GM04504 (cell line): ENCODE measurements around the gene C3.
"Not testable (repeated sequence)": the region's sequence is repeated elsewhere in the genome, so short reads cannot be mapped to it uniquely, and the experiment has no call there.

Experiments used
- DNase-seq: peaks from one replicate; pipeline ENCODE4 v3.0.0-alpha.2; 2012; ENCODE audit warnings: low read depth

C3 gene

GRCh38 chr19:6720369-6721137, at the start of gene C3:
C3 (minus strand) TSS chr19:6720650; CDS start chr19:6720589, 61 bp downstream.
- peak; percentile 49 for DNase-seq

DNA sequence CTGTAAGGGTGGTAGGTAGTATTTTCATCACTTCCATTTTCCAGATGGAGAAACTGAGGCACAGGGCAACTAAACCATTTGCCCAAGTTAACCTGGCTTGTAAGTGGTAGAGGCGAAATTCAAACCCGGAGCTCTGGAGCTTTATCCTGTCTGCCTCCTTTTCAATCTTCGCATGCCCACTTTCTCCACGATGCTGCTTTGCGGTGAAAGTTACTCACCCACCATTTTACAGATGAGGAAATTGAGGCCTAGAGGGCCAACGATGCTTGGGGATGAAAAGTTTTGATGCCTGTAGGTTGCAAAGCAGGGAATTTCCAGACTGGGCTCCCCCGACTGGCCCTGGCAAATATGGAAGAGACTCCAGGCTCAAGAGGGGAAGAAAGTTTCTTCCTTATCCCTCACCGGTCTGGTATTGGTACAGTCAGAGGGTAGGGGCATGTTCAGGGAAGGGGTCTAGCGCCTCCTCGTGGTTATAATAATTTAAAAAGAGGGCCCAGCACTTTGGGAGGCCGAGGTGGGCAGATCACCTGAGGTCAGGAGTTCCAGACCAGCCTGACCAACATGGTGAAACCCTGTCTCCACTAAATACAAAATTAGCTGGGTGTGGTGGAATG, 48.7 kb upstream of the C3 start:
- no peak for DNase-seq

DNA sequence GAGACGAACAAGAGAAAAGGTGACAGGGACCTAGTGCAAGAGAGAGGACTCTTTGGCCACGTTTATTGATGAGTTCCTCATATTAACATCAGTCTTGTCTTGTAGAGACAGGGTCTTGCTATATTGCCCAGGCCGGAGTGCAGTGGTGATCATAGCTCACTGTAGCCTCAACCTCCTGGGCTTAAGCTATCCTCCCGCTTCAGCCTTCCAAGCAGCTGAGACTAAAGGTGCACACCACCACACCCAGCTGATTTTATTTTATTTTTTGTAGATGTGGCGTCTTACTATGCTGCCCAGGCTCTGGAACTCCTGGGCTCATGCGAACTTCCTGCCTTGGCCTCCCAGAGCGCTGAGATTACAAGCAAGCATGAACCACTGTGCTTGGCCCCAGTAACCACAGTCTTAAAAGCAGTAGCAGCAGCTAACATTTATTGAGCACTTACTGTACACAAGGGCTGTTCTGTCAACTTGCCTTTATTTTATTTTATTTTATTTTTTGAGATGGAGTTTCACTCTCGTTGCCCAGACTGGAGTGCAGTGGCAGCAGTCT, 47.9 kb upstream of the C3 start:
- no peak for DNase-seq

- DNase-seq = no peak
These were observed 47.1 kb upstream of the C3 start, which contains the start of gene SH2D3A for GRCh38 chr19:6767357-6768235. SH2D3A (minus strand) TSS chr19:6767435; CDS start chr19:6763748, 3,687 bp downstream.

DNA sequence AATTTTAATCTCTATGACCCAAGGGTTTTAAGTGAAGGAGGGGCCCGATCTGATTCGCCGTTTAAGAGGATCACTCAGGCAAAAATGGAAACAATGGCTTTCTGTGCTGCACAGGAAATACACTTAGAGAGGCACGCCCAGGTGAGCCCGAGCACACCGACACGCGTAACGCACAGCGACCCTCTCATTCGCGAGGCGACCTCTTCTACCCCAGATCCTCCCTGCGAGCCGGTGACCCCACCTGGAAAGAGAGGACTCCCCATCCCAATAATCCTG, 46.6 kb upstream of the C3 start:
- no peak for DNase-seq

- DNase-seq = no peak
These were observed 46.1 kb upstream of the C3 start for GRCh38 chr19:6766357-6767080.

- no peak for DNase-seq
These were observed 45.4 kb upstream of the C3 start for GRCh38 chr19:6765738-6766356.

- not testable (repeated sequence) for DNase-seq
These were observed 41.9 kb upstream of the C3 start for GRCh38 chr19:6762253-6762797.

DNA sequence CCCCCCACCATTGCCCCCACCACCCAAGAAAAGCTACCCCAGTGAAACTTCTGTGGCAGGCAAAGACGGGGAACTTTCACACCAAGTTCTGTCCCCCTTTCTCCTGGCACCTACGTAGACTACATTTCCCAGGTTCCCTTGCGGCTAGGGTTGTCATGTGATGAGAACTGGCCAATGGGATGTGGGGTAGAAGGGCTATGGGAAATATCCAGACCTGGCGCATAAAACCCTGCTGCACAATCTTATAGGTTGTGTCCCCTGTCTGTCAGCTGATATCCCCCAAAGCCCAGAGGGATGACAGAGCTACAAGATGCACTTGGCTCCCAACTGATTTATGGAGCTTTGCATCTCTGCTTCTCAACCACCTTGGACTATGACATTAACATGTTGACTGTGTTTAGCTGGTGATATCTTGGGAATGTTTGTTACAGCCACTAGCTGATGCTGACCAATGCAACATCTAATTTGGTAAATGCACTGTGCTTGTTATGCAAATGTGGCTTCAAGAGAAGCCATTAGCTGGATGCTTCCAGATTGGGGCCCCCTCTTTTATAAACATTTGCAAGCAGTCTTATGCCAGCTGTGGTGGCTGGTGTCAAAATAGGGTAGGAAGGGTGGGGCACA, 40.7 kb upstream of the C3 start:
- DNase-seq = no peak

- no peak for DNase-seq
These were observed 40.2 kb upstream of the C3 start for GRCh38 chr19:6760606-6761005.

GRCh38 chr19:6754653-6755463, 34.4 kb upstream of the C3 start:
- no peak for DNase-seq

- no peak for DNase-seq
These were observed 33.7 kb upstream of the C3 start for GRCh38 chr19:6754136-6754535.

GRCh38 chr19:6753178-6754031, 33.0 kb upstream of the C3 start:
- peak; percentile 20 for DNase-seq

GRCh38 chr19:6752256-6753177, 32.1 kb upstream of the C3 start:
- no peak for DNase-seq

DNA sequence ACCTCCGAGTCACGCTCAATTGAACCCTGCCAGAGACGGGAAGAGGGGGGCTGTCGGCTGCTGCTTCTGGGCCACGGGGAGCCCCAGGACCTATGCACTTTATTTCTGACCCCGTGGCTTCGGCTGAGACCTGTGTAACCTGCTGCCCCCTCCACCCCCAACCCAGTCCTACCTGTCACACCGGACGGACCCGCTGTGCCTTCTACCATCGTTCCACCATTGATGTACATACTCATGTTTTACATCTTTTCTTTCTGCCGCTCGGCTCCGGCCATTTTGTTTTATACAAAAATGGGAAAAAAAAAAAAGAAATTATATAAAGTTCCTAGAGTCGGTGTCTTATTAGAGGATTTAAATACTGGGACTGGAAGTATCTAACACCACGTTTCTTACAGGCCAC, 30.7 kb upstream of the C3 start:
- DNase-seq = no peak

- no peak for DNase-seq
These were observed 29.6 kb upstream of the C3 start for GRCh38 chr19:6750062-6750461.

DNA sequence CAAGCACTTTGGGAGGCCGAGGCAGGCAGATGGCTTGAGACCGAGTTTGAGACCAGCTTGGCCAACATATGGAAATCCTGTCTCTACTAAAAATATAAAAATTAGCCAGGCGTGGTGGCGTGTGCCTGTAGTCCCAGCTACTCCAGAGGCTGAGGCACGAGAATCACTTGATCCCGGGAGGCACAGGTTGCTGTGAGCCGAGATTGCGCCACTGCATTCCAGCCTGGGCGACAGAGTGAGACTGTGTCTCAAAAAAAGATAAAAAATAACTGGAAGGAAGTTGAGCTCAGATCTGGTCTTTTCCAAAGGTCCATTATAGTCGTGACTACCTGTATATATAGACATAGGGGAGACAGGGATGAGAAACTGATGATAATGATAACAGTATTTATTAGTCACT, 28.1 kb upstream of the C3 start:
- DNase-seq = not testable (repeated sequence)

GRCh38 chr19:6745965-6746364, 25.5 kb upstream of the C3 start:
- no peak for DNase-seq
